ENCODE measurements around the gene HMGN3. TPM values are rescaled to one million over a fixed set of nuclear protein-coding genes. Genes with fewer than 3 reads are reported as not detected.

The HMGN3 gene
- total RNA-seq = 112 TPM

DNA sequence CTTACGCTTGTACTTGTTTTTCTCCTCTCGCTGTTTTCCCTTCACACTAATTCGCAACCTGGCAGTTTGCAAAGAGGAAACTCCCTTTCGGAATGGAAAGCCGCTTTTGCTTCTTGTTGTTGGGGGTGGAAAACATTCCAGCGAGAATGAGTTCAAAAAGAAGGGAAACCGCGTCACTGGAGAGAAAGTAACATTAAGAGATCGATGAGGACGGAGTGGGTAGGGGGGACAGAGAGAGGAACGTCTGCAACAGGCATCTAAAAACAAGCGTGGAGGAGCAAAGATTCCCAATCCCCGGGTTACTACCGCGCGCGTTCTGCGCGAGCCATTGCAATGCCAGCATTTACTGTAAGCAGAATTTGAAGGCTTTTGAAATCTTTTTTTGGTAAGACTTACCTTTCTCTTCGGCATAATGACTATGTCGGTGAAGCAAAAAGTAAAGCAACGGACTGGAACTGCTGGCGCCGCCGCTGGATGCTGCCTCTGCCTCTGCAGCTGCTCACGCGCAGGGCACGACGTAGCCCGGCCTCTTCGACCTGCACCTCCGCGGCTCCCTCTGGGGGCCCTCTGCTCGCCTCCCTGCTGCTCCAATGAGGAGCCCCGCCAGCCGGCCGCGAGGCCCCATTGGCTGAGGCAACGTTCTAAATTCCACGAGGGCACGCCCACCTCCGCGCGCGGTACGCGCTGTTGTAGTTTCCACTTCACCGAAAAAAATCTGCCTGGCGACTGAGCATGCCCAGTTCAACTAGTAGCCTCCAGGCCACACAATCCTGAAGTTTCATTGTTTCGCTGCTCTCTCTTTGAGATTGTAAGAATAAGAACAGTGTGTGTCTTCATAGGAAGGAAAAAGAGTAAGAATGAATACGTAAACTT lies at the start of gene HMGN3:
Gene HMGN3, minus strand, starts transcription at position 533 of the 873 bp plus-strand sequence.

Other genes with a start within 250 kb of the HMGN3 start
- gene PHIP, start 156.4 kb downstream of the HMGN3 start, total RNA-seq = 135 TPM